Measurements from ENCODE around the gene MAU2. TPM values are rescaled to one million over a fixed set of nuclear protein-coding genes. Genes with fewer than 3 reads are reported as not detected.
A peak's percentile ranks its signal among the peaks of the same experiment; 100 is the strongest.

MAU2 gene
- total and polyA plus RNA-seq, 2 of the 8 experiments (the other 6 are each of a cell fraction or from before 2014, with no cell fraction given), result 32.0 to 40.8 TPM

DNA sequence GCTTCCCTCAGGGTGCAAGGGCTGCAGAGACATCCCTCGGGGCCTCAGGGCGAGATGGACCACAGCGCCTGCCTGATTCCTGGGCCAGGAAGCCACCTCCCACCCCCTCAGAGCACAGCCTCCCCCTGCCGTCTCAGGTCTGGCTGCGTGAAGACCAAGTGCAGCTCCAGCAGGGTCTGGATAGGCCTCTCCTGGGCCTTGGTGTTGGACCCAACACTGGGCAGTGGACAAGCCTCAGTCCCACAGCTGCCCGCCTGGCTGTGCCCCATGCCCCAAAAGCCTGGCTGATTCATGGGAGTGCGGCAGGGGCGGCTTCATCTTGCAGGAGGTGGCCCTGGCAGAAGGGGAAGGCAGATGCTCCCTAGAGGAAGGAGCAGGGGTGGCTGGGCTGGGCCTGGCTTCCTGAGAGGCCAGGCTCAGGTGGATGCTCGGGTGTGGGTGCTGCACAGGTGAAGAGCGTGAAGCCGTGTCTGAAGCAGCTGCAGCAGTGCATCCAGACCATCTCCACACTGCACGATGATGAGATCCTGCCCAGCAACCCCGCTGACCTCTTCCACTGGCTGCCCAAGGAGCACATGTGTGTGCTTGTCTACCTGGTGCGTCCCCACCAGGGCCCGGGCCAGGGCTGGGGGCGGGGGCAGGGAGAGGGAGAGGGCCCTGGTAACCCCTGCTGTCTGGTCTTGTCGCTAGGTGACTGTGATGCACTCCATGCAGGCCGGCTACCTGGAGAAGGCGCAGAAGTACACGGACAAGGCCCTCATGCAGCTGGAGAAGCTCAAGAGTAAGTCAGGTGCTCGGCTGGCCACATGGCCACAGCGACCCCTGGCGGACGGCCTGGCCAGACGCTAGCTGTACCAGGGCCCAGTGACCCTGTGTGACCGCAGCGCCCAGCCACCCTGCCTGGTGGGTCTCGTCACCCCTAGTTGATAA lies 21.7 kb downstream of the MAU2 start (continued):
- TF ChIP-seq SAP30 (IDR thresholded peaks at IDR 0.05; ENCODE audit: insufficient read depth, insufficient replicate concordance, low read length), result no peak
- TF ChIP-seq MAX (IDR thresholded peaks at IDR 0.05), result peak; percentile 94
- peak in 1 of 2 experiments; percentile 33; a peak in 1 of 3 replicates for TF ChIP-seq POLR2A (IDR thresholded peaks at IDR 0.05; ENCODE audit: control extremely low read depth in 1 of 2, low read depth in 2 of 2, low read length in 2 of 2)
- no peak for TF ChIP-seq MAFK (IDR thresholded peaks at IDR 0.05; ENCODE audit: low read depth, low read length)
- TF ChIP-seq TCF12 (IDR thresholded peaks at IDR 0.05; ENCODE audit: low read depth, low read length), result peak; percentile 34; the same call in 1 of the 2 replicates
- no peak for TF ChIP-seq TAF7 (optimal IDR thresholded peaks at IDR 0.05; ENCODE audit: borderline replicate concordance, low read depth, low read length)
- TF ChIP-seq, protein P1, sequence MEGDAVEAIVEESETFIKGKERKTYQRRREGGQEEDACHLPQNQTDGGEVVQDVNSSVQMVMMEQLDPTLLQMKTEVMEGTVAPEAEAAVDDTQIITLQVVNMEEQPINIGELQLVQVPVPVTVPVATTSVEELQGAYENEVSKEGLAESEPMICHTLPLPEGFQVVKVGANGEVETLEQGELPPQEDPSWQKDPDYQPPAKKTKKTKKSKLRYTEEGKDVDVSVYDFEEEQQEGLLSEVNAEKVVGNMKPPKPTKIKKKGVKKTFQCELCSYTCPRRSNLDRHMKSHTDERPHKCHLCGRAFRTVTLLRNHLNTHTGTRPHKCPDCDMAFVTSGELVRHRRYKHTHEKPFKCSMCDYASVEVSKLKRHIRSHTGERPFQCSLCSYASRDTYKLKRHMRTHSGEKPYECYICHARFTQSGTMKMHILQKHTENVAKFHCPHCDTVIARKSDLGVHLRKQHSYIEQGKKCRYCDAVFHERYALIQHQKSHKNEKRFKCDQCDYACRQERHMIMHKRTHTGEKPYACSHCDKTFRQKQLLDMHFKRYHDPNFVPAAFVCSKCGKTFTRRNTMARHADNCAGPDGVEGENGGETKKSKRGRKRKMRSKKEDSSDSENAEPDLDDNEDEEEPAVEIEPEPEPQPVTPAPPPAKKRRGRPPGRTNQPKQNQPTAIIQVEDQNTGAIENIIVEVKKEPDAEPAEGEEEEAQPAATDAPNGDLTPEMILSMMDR (IDR thresholded peaks at IDR 0.05; ENCODE audit: control extremely low read depth in 1 of 3, insufficient read depth in 1 of 3, low read depth in 1 of 3, low read length in 3 of 3), result peak; percentile 91 to 99 (median 99)
- no peak for TF ChIP-seq ATF2 (IDR thresholded peaks at IDR 0.05; ENCODE audit: low read length)
- peak; percentile 42; the same call in 1 of the 2 replicates for TF ChIP-seq POLR2AphosphoS5 (IDR thresholded peaks at IDR 0.05; ENCODE audit: low read depth, low read length)
- peak; percentile 67; the same call in 1 of the 2 replicates for TF ChIP-seq GABPA (IDR thresholded peaks at IDR 0.05; ENCODE audit: borderline replicate concordance, insufficient read depth, low read length)
- no peak for TF ChIP-seq CREB1 (IDR thresholded peaks at IDR 0.05)
